T-cell (primary cell): ENCODE measurements around the gene PDGFC. TPM values are rescaled to one million over a fixed set of nuclear protein-coding genes. Genes with fewer than 3 reads are reported as not detected.

ENCODE experiments used
- ATAC-seq, 4 experiments: fragments of 200-7000 bp in 3 of 4; fragments of 150-1000 bp in 1 of 4; cut with Tn5 transposase; replicated peaks in 1 of 4; 1 replicate in 3 of 4; 2 replicates in 1 of 4; pipeline ENCODE4 v1.10.0; 2021; ENCODE audit warnings: moderate library complexity in 3 of 4, mild to moderate bottlenecking in 2 of 4, moderate number of reproducible peaks in 1 of 4
- CTCF ChIA-PET, 2 donors: fragments of 300-600 bp; sonication (Branson Sonifier 250); formaldehyde crosslinking; loops; one replicate each; lab custom pipeline; 2022; ENCODE audit warnings: antibody characterized with exemption in 2 of 2; lab: Charles Lee
- POLR2A ChIA-PET, 2 donors: fragments of 300-600 bp; sonication (Branson Sonifier 250); formaldehyde crosslinking; loops; one replicate each; lab custom pipeline; 2022; ENCODE audit warnings: antibody characterized with exemption in 2 of 2; lab: Charles Lee
- DNase-seq, 35 experiments: peaks; one replicate each; pipeline versions ENCODE4 v3.0.0 to v3.0.0-alpha.2; 2013 to 2023
- H3K27ac ChIP-seq: one replicate; pipeline ENCODE4 v1.5.1; 2013; ENCODE audit warnings: low read length
- H3K27me3 ChIP-seq, 2 experiments: replicated peaks in 1 of 2; 1 replicate in 1 of 2; 2 replicates in 1 of 2; pipeline versions ENCODE4 v1.6.1 to v1.7.0; 2013; ENCODE audit warnings: low read length in 1 of 2, mixed read lengths in 1 of 2; ENCODE audit not compliant: control insufficient read depth in 2 of 2, insufficient read depth in 2 of 2; ENCODE audit errors: extremely low read depth in 1 of 2
- H3K36me3 ChIP-seq, 2 donors: 1 replicate in 1 of 2; 2 replicates in 1 of 2; pipeline versions ENCODE4 v1.6.1 to v1.7.0; 2013; ENCODE audit warnings: low read length in 1 of 2; ENCODE audit not compliant: control insufficient read depth in 2 of 2, insufficient read depth in 1 of 2; ENCODE audit errors: extremely low read depth in 1 of 2
- H3K4me1 ChIP-seq, 2 experiments: 1 replicate in 1 of 2; 2 replicates in 1 of 2; pipeline versions ENCODE4 v1.6.1 to v1.7.0; 2013; ENCODE audit warnings: low read length in 2 of 2, mixed read lengths in 1 of 2; ENCODE audit not compliant: insufficient read depth in 2 of 2, control insufficient read depth in 1 of 2; ENCODE audit errors: extremely low read depth in 1 of 2
- H3K4me3 ChIP-seq, 2 donors: 1 replicate in 1 of 2; 2 replicates in 1 of 2; pipeline versions ENCODE4 v1.5.1 to v1.7.0; 2013; ENCODE audit warnings: mild to moderate bottlenecking in 2 of 2, low read length in 1 of 2, moderate library complexity in 1 of 2; ENCODE audit not compliant: control insufficient read depth in 1 of 2; ENCODE audit errors: extremely low read depth in 1 of 2
- H3K9me3 ChIP-seq: 2 replicates; pipeline ENCODE4 v1.7.0; 2013
- H3K27ac Mint-ChIP-seq, 2 donors: one replicate each; pipeline ENCODE4 v1.8.0; 2020 to 2021; ENCODE audit warnings: mild to moderate bottlenecking in 2 of 2, mixed read lengths in 2 of 2
- H3K27me3 Mint-ChIP-seq, 2 donors: one replicate each; pipeline ENCODE4 v1.8.0; 2021 to 2022; ENCODE audit warnings: mixed read lengths in 2 of 2
- H3K36me3 Mint-ChIP-seq: one replicate; pipeline ENCODE4 v1.8.0; 2021; ENCODE audit warnings: mixed read lengths
- H3K4me1 Mint-ChIP-seq, 3 donors: one replicate each; pipeline ENCODE4 v1.8.0; 2020 to 2022; ENCODE audit warnings: mixed read lengths in 3 of 3, mild to moderate bottlenecking in 1 of 3
- H3K4me3 Mint-ChIP-seq, 3 donors: one replicate each; pipeline ENCODE4 v1.8.0; 2020 to 2022; ENCODE audit warnings: mild to moderate bottlenecking in 3 of 3, mixed read lengths in 3 of 3, moderate library complexity in 3 of 3
- H3K9me3 Mint-ChIP-seq, 3 donors: one replicate each; pipeline ENCODE4 v1.8.0; 2020 to 2022; ENCODE audit warnings: mixed read lengths in 3 of 3
- WGBS: methylation state at CpG from one replicate; pipeline ENCODE4 v1.1.5; 2013; ENCODE audit warnings: missing lambda C conversion rate; ENCODE audit not compliant: insufficient coverage; 5-methylcytosine and 5-hydroxymethylcytosine counted together
- total RNA-seq, 35 experiments: library from RNA in 6 of 35; stranded (reverse) in 6 of 35; fragments of 120-200 nt in 1 of 35; gene quantifications; one replicate each; pipeline versions ENCODE4 v1.2.1 to v1.2.4 and lab custom pipeline; 2013 to 2026

The PDGFC gene
- total RNA-seq, 5 donors from 2014 or later (not counting 1 experiment from before 2014, with no cell fraction given) = 0.12 to 1.5 (median 0.47) TPM

DNA sequence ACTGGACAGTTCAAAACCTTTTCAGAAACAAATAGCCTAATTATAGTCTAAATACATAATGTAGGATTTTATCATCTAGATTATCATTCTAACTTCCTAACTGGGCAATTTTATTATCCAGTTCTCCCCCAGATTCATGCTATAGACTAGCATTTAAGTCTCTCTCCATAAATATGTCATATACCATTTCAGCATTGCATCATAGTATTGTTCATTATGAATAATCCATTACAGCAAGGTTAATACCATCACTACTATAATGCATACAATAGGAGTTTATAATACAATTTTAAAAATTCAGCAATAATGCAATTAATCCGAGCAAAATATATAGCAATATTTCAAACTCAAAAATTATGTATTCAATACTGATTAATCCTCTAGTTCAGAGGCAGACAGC, 77.4 kb downstream of the PDGFC start:
- ATAC-seq (no peak), DNase-seq (no peak)
- Histone ChIP-seq H3K36me3 (no peaks in the 10 kb centered on the region), H3K4me3 (no peak overlapping the region), H3K4me1 (no peaks in the 10 kb centered on the region), H3K27ac (no peak overlapping the region), H3K9me3 (no peaks in the 10 kb centered on the region), H3K27me3 (no peaks in the 10 kb centered on the region)
- Mint-ChIP-seq H3K27ac (no peak overlapping the region), H3K27me3 (no peaks in the 10 kb centered on the region), H3K4me1 (no peaks in the 10 kb centered on the region), H3K9me3 (peaks cover 0 to 8% (median 4%) of the 10 kb centered on the region in 3 donors), H3K36me3 (no peaks in the 10 kb centered on the region), H3K4me3 (no peak overlapping the region)
- ChIA-PET POLR2A (no interaction called here), CTCF (no interaction called here)
- WGBS = no CpG with 5 or more reads among the region's 1 CpG

DNA sequence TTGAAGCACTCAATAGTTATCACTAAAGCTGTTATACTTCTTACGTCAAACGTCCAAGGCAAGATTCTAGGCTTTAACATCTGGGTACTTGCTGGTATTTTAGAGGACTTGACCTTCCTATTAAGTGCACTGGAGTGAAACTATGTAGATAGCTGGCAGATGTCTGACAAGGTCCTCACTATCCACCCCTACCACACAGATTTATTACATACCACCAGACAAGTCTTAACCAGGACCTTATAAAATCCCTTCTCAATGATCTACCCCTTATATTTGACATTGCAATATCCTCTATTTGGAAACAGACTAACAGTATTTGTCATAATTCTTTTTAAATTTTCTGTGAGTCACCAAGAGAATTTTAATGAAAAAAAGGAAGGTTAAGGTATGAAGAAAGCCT, 78.8 kb downstream of the PDGFC start:
- no peaks in the 10 kb centered on the region for H3K4me1 Mint-ChIP-seq
- ChIA-PET CTCF (no interaction called here), POLR2A (no interaction called here)
- H3K4me3 Mint-ChIP-seq = no peak overlapping the region
- ATAC-seq = no peak
- no peaks in the 10 kb centered on the region for H3K36me3 Mint-ChIP-seq
- H3K27ac Mint-ChIP-seq = no peak overlapping the region
- Histone ChIP-seq H3K4me1 (no peaks in the 10 kb centered on the region), H3K4me3 (no peak overlapping the region), H3K9me3 (no peaks in the 10 kb centered on the region), H3K27me3 (no peaks in the 10 kb centered on the region), H3K36me3 (no peaks in the 10 kb centered on the region), H3K27ac (no peak overlapping the region)
- peaks cover 0 to 8% (median 4%) of the 10 kb centered on the region in 3 donors for H3K9me3 Mint-ChIP-seq
- H3K27me3 Mint-ChIP-seq = no peaks in the 10 kb centered on the region
- no peak for DNase-seq
- WGBS = no CpG with 5 or more reads among the region's 2 CpGs

DNA sequence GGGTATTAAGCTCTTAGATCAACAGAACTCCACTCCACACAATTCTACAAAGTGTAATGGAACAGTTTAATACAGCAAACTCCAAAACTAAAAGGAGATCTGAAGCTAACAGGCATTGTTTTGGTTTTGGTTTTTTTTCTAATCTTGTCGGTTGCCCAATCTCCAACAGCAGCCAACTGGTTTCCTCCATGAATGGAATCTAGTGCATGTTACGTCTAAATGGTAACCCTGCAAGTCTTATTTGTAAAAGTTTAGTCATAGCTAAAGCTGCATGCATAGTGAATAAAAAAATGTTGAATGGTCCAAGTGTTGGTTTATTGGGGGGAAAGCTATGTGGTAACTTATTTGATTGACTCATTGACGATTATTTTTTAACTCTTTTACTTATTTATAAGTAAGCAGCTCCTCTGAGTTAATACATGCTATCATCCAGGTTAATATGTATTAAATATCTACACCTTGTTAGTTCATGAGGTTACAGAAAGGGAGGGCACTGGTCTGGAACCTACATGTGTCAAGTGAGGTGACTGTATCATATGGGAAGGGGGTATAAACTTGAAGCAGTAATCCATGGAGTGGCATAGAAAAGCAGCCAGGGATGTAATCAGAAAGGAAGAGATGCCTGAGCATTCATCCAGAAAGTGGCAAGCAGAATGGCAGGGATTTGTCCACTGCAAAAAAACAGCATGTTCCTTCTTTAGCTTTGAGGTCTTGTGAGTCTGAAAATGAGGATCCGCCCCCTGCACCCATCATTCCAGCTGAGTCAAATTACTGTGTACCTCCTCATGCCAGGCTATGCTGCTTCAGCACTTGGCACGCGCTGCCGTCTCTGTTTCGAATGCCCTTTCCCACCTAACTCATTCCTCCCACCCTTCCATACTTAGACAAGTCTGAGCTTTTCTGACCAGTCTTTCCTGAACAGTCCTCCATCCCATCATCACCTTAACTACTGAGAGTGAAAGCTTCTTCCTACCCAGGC, 81.7 kb downstream of the PDGFC start:
- H3K36me3 Mint-ChIP-seq = no peaks in the 10 kb centered on the region
- H3K27me3 ChIP-seq = no peaks in the 10 kb centered on the region
- H3K4me1 ChIP-seq = no peaks in the 10 kb centered on the region
- no peak overlapping the region for H3K4me3 ChIP-seq
- H3K4me1 Mint-ChIP-seq = no peaks in the 10 kb centered on the region
- no peak overlapping the region for H3K27ac Mint-ChIP-seq
- no peaks in the 10 kb centered on the region for H3K36me3 ChIP-seq
- ChIA-PET CTCF (interaction anchor here in 1 of 2 donors (0.6 kb wide), 1 partner anchor 489 kb away, joined by 6 read pairs; no protein-coding TSS in a partner anchor), POLR2A (no interaction called here)
- peaks cover 3 to 4% (median 4%) of the 10 kb centered on the region in 3 donors for H3K9me3 Mint-ChIP-seq
- H3K9me3 ChIP-seq = no peaks in the 10 kb centered on the region
- no peak for DNase-seq
- no peak overlapping the region for H3K4me3 Mint-ChIP-seq
- no peak overlapping the region for H3K27ac ChIP-seq
- H3K27me3 Mint-ChIP-seq = no peaks in the 10 kb centered on the region
- WGBS = 88% methylated on average over 5 of the region's 8 CpGs
- no peak for ATAC-seq

DNA sequence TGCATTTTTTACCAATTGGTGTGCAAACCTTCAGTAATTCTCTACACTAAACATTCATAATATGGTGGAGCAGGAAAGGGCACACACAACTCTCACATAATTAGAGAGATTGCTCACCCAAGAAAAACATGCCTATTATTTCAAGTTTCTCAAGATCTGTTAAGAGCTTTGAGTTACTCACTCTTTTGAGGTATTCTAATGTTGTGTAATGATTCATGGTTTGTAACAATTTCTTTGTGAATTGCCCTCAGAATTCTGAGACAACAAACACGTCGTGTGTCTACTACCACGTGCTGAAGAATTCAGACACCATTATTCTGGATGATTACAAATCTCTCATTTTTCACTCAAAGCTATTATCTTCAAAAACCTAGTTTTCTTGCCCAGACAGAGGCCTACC, 82.8 kb downstream of the PDGFC start:
- Mint-ChIP-seq H3K27me3 (no peaks in the 10 kb centered on the region), H3K4me3 (no peak overlapping the region)
- CTCF ChIA-PET = no interaction called here

DNA sequence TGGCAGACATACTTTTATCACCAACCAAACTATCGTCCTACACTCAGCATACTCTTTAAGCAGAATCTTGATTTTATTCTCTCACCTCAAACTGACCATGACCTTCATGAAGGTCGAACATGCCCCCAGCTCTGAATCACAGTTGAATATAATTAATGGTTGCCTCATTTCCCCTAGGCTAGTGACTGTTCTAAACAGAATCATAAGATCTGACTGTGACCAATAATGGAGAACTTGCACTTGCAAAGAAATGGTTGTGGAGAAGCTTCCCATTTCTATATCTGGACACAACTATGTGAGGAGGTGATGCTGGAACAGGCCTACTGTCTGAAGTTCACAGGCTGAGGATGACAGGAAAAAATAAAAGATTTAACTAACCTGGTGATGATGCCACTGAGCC, 85.1 kb downstream of the PDGFC start:
- Histone ChIP-seq H3K36me3 (no peaks in the 10 kb centered on the region), H3K9me3 (no peaks in the 10 kb centered on the region), H3K27ac (no peak overlapping the region), H3K4me1 (no peaks in the 10 kb centered on the region), H3K4me3 (no peak overlapping the region), H3K27me3 (no peaks in the 10 kb centered on the region)
- H3K27ac Mint-ChIP-seq = no peak overlapping the region
- WGBS = no CpG with 5 or more reads among the region's 2 CpGs
- no peaks in the 10 kb centered on the region for H3K27me3 Mint-ChIP-seq
- ChIA-PET POLR2A (no interaction called here), CTCF (no interaction called here)
- ATAC-seq (no peak), DNase-seq (no peak)
- no peaks in the 10 kb centered on the region for H3K36me3 Mint-ChIP-seq
- H3K4me3 Mint-ChIP-seq = no peak overlapping the region
- peaks cover 4 to 9% (median 4%) of the 10 kb centered on the region in 3 donors for H3K9me3 Mint-ChIP-seq
- H3K4me1 Mint-ChIP-seq = no peaks in the 10 kb centered on the region

More for the DNA sequence above, 82.8 kb downstream of the PDGFC start:
- Histone ChIP-seq H3K9me3 (no peaks in the 10 kb centered on the region), H3K4me3 (no peak overlapping the region), H3K27me3 (no peaks in the 10 kb centered on the region), H3K36me3 (no peaks in the 10 kb centered on the region), H3K27ac (no peak overlapping the region), H3K4me1 (no peaks in the 10 kb centered on the region)
- no peak for ATAC-seq
- Mint-ChIP-seq H3K36me3 (no peaks in the 10 kb centered on the region), H3K27ac (no peak overlapping the region), H3K9me3 (peaks cover 0 to 6% (median 3%) of the 10 kb centered on the region in 3 donors), H3K4me1 (no peaks in the 10 kb centered on the region)
- POLR2A ChIA-PET = no interaction called here
- no peak for DNase-seq
- 94% methylated on average over 3 of the region's 3 CpGs for WGBS

DNA sequence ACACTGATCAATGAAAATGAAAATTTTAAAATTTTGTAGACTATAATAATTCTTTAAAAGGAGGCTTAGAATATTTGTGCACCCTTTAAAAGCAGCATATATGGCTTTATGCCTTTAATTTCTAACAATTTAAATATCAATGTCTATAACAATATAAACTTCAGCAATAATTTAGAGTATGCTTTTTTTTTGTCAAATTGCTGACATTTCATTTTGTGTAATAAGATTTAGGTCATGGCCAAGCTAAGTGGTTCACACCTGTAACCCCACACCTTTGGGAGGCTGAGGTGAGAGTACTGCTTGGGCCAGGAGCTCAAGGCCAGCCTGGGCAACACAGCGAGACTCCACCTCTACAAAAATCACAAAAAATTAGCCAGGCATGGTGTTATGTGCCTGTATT, 86.2 kb downstream of the PDGFC start:
- H3K27ac Mint-ChIP-seq = no peak overlapping the region
- H3K27ac ChIP-seq = no peak overlapping the region
- H3K4me3 ChIP-seq = no peak overlapping the region
- peaks cover 4 to 9% (median 8%) of the 10 kb centered on the region in 3 donors for H3K9me3 Mint-ChIP-seq
- DNase-seq (no peak), ATAC-seq (no peak)
- no peaks in the 10 kb centered on the region for H3K4me1 ChIP-seq
- no peaks in the 10 kb centered on the region for H3K27me3 Mint-ChIP-seq
- H3K4me1 Mint-ChIP-seq = no peaks in the 10 kb centered on the region
- ChIA-PET POLR2A (no interaction called here), CTCF (no interaction called here)
- no peaks in the 10 kb centered on the region for H3K27me3 ChIP-seq
- H3K4me3 Mint-ChIP-seq = no peak overlapping the region
- no peaks in the 10 kb centered on the region for H3K36me3 ChIP-seq
- H3K9me3 ChIP-seq = no peaks in the 10 kb centered on the region
- no peaks in the 10 kb centered on the region for H3K36me3 Mint-ChIP-seq
- WGBS = no CpG with 5 or more reads among the region's 1 CpG
